ELR (cell line): ENCODE data around the gene RIMS1.

ENCODE experiments used
- DNase-seq: peaks from one replicate; pipeline ENCODE4 v3.0.0-alpha.2; 2015; ENCODE audit warnings: low read depth

The RIMS1 gene, protein sequence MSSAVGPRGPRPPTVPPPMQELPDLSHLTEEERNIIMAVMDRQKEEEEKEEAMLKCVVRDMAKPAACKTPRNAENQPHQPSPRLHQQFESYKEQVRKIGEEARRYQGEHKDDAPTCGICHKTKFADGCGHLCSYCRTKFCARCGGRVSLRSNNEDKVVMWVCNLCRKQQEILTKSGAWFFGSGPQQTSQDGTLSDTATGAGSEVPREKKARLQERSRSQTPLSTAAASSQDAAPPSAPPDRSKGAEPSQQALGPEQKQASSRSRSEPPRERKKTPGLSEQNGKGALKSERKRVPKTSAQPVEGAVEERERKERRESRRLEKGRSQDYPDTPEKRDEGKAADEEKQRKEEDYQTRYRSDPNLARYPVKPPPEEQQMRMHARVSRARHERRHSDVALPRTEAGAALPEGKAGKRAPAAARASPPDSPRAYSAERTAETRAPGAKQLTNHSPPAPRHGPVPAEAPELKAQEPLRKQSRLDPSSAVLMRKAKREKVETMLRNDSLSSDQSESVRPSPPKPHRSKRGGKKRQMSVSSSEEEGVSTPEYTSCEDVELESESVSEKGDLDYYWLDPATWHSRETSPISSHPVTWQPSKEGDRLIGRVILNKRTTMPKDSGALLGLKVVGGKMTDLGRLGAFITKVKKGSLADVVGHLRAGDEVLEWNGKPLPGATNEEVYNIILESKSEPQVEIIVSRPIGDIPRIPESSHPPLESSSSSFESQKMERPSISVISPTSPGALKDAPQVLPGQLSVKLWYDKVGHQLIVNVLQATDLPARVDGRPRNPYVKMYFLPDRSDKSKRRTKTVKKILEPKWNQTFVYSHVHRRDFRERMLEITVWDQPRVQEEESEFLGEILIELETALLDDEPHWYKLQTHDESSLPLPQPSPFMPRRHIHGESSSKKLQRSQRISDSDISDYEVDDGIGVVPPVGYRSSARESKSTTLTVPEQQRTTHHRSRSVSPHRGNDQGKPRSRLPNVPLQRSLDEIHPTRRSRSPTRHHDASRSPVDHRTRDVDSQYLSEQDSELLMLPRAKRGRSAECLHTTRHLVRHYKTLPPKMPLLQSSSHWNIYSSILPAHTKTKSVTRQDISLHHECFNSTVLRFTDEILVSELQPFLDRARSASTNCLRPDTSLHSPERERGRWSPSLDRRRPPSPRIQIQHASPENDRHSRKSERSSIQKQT (N-terminal part only)

GRCh38 chr6:71886184-71887005 lies at the start of gene RIMS1:
Gene RIMS1 (plus strand): TSS chr6:71886550. CDS start chr6:71887024, 474 bp downstream.
- DNase-seq = peak; percentile 2

GRCh38 chr6:71851214-71851613 lies 35.1 kb upstream of the RIMS1 start:
- DNase-seq = no peak

DNA sequence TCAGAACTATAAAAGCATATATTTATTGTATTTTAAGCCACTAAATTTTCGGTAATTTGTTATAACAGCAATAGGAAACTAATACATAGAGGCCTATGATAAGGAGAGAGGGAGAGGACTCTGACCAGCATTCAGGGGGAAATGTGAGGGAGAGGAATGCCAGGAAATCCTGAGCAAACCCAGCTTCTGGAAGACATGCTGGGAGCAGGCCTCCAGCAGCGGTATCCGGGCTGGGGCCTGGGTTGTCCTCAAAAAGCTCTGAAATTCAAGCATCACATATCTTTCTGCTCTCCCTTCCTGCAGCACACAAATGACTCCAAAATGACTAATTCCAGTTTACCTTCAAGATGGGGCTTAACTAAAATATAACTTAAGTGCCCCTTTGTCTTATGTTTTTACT lies 33.4 kb upstream of the RIMS1 start:
- no peak for DNase-seq

DNA sequence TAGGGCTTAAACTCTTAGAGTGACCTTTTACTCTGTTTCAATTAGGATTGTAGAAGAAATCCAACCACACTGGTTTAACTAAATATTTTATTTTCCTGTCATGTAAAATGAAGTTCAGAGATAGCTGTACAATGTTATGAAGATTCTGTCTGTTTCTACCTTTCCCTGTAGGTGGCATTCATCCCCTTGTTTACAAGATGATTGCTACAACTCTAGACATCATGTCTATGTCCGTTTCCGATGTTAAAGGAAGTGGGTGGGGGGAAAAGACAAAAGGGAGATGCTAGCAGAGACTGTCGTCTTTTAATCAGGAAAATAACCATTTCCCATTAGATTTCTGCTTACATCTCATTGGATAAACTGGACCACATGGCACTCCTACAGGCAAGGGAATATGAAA lies 30.9 kb upstream of the RIMS1 start:
- DNase-seq = peak; percentile 5

- DNase-seq = no peak
These were observed 7.3 kb upstream of the RIMS1 start for GRCh38 chr6:71879016-71879415.

DNA sequence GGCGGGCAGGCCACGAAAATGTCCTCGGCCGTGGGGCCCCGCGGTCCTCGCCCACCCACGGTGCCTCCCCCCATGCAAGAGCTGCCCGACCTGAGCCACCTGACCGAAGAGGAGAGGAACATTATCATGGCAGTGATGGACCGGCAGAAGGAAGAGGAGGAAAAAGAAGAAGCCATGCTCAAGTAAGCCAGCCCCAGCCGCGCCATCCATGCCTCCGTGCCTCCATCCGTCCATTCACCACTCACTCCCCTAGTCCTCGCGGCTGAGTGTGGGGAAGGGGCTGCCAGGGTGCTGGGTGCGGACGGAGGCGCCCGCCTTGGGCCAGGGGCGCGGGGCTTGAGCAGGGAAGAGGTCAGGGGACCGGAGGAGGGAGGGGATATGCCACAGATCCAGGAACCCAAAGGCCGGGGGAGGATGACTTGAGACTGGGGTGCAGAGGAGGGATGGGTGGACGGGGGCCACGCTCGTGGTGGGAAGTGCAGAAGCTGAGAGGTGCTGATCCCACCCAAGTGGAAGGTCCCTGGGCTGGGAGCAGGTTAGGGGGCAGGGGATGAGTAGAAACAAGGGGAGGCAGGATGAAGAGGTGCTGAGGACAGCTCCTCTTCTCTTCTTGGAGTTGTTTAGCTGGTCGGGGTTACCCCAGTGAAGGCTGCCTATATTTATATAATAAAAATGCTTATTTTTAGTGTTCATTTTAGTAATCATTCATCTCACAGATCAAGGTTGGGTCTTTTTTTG lies 825 bp downstream of the RIMS1 start:
- DNase-seq = no peak

DNA sequence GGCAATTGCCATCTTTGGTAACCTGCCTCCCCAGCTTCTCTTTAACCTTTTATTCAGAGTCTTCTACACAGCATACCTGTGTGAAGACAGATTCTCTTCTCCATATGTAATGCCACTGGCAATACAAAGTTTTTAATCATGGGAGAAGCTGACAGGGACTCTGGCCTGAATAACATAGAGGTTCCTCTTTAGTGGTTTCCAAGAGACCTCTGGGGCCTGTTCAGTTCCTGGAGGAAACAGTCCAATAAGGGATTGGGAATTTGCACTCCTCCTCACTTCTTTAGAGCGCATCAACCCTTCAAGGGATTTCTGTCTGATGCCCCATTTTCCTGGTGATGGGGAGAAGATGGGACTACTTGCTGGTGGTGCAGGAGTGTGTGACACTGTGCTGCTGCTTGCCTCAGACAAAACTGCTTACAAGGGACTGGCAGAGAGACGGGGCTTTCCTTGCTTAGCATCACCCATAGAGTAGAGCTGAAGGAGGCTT lies 1.4 kb downstream of the RIMS1 start:
- DNase-seq = no peak

DNA sequence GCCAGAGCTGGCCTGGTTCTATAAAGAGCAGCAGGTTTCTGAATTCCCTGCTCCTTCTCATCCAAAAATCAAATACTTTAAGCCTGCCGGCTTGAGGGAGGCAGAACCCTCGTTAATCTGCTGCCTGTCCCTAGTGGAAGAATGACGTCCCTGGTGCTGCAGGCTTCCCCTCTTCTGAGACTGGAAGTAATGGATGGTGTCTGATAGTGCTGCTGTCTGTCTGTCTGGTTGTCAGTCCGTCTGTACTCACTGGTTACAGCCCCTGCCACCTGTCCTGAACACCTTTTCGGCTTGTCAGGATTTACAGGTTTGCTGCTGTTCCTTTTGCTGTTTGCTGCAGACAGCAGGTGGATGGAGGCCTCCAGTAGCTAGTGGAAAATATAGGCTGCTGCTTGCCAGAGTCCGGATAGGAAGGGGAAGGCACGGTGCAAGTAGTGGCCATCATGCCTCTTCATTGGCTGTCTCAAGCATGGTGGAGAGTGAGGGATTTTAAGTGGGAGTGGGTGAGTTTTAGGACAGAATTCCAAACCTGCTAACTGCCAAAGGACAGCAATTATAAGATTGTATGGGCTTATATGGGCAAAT lies 2.5 kb downstream of the RIMS1 start:
- no peak for DNase-seq

DNA sequence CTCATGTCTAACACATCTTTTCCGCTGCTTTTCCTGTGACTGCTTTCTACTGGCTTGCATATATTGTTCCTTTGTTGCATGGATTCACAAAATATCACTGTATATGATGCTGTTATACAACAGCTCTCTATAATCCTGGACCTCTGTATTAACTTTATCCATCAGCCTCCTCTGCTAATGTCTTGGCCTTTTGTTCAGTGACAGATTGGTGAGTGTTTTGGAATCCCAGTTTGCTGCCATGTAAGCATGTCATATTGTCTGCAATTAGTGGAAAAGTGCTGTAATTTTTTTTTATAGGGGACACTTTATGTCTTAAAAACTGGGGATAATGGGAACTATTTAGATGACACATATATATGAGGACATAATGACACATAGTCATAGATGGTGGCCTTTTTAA lies 3.0 kb downstream of the RIMS1 start:
- no peak for DNase-seq

- no peak for DNase-seq
These were observed 6.3 kb downstream of the RIMS1 start for GRCh38 chr6:71892641-71893040.

GRCh38 chr6:71900642-71901041 lies 14.3 kb downstream of the RIMS1 start:
- no peak for DNase-seq

GRCh38 chr6:71902261-71902660 lies 15.9 kb downstream of the RIMS1 start:
- DNase-seq = no peak

- DNase-seq = no peak
These were observed 20.5 kb downstream of the RIMS1 start for GRCh38 chr6:71906813-71907212.

GRCh38 chr6:71908162-71908765 lies 21.9 kb downstream of the RIMS1 start:
- no peak for DNase-seq

DNA sequence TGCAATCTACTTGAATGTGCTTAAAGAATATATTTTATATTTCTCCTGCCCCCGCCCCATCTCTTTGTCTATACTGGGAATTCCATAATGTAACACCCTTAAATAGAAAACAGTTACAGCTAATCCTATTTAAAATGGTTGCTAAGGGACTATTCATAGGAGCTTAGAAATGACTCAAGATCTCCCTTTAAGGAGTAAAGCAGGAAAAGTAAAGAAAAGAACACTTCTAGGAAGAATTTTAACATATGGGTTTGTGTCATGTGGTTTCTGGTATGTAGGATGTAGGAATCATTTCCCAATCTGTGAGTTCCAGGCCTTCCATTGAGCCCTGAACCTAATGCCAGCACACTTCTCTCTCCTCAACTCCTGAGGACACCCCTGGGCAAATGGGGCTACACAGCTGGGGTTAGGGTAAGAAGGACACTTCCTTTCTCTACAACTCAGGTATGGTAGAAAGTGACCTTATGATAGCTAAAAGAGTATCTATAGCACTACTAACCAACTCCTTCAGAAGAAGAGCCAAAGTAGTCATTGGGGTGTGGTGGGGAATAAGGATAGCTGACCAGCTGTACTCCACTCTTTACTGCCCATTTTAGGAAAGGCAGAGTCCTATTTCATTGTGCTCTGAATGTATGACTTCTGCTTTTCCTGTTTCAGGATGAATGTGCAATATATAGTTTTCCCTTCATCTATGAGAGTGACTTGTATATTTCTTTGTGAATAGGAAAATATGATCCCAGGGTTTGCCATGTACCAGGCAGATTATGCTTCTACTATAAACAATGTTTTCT lies 27.3 kb downstream of the RIMS1 start:
- DNase-seq = no peak

DNA sequence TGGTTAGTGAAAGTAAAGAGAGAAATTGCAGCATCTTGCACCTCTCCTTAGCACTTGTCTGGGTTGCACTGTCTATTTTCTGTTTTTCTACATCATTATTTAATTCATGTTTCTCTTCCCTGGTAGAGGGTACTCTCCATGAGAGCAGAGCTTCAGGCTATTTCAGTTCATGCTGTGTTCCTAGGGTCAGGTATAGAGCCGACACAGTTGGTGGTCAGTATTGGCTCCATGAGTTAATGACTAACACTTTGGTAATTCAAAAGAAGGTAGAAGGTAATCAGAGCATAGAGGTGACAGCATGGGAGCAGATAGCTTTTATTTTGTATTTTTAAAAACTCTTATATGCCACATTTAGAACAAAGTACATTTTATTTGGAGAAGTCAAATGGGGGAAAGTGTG lies 42.7 kb downstream of the RIMS1 start:
- no peak for DNase-seq

DNA sequence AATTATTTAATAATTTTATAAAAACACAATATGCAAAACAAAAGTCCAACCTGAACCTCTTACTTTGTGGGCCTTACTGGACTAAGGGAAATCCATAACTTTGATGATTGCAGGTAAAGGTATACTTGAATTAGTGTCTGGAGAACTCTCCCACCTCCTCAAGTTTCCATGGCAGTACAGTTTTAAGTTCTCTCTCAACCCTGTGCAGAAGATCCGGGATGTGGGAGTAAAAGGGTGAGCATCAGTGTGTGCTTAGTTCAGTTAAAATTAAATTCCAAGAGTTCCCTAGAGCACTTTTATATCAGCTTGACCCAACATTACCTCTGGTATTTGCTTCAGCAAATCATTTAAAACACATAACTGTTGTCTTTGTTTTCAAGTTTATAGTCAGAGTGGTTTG lies 47.5 kb downstream of the RIMS1 start:
- DNase-seq = no peak

GRCh38 chr6:71965404-71965803 lies 79.1 kb downstream of the RIMS1 start:
- no peak for DNase-seq

- DNase-seq = peak; percentile 45
These were observed 81.1 kb downstream of the RIMS1 start for GRCh38 chr6:71967436-71967835.
